IPS-20b (cell line): ENCODE measurements around the gene ABAT.
"Not testable (repeated sequence)": the region's sequence is repeated elsewhere in the genome, so short reads cannot be mapped to it uniquely, and the experiment has no call there.

Experiments
- H3K27ac ChIP-seq: one replicate; pipeline ENCODE4 v1.5.1; 2013; ENCODE audit warnings: low read length
- H3K27me3 ChIP-seq: 2 replicates; pipeline ENCODE4 v1.6.1; 2013; ENCODE audit warnings: mild to moderate bottlenecking, low read length, inconsistent platforms; ENCODE audit not compliant: insufficient read depth
- H3K36me3 ChIP-seq: 2 replicates; pipeline ENCODE4 v1.6.1; 2013; ENCODE audit warnings: low read depth, mild to moderate bottlenecking, inconsistent platforms, low read length, moderate library complexity; ENCODE audit not compliant: insufficient read depth
- H3K4me1 ChIP-seq: 2 replicates; pipeline ENCODE4 v1.6.1; 2013; ENCODE audit warnings: mild to moderate bottlenecking, control low read depth, inconsistent platforms, low read length, moderate library complexity; ENCODE audit not compliant: insufficient read depth
- H3K4me3 ChIP-seq: 2 replicates; pipeline ENCODE4 v1.5.1; 2013; ENCODE audit warnings: mild to moderate bottlenecking, low read length, inconsistent platforms
- H3K9ac ChIP-seq: 2 replicates; pipeline ENCODE4 v1.6.1; 2013; ENCODE audit warnings: low read depth, mild to moderate bottlenecking, inconsistent platforms, low read length, moderate library complexity
- H3K9me3 ChIP-seq: 2 replicates; pipeline ENCODE4 v1.6.1; 2013; ENCODE audit warnings: mild to moderate bottlenecking, low read depth, low read length, inconsistent platforms; ENCODE audit not compliant: insufficient read depth

ABAT gene

DNA sequence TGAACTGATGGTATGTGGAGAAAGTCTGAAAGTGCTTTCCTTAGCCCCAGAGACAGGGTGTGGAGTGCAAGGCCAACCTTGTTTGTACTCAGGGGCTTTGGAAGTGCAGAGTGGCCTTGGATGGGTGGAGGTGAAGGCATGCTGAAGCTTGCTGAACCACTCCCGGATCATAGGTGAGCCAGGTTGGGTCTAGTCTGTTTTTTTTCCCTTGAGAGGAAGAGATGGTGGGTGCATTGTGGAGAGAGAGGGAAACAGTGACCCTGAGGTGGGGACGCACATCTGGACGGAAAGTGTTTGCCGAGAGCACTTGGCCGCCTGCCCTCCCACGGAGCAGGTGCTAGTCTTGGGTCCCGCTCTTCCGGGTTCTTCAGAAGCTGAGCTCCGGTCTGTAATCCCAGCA is 12.5 kb downstream of the ABAT start:
- H3K9me3 ChIP-seq, result peaks cover 14% of the 10 kb centered on the region
- no peaks in the 10 kb centered on the region for H3K27me3 ChIP-seq
- H3K4me1 ChIP-seq, result peaks cover 9% of the 10 kb centered on the region; the same call in 1 of the 2 replicates
- no peak overlapping the region for H3K9ac ChIP-seq
- H3K27ac ChIP-seq, result no peak overlapping the region
- H3K36me3 ChIP-seq, result no peaks in the 10 kb centered on the region
- no peak overlapping the region for H3K4me3 ChIP-seq

DNA sequence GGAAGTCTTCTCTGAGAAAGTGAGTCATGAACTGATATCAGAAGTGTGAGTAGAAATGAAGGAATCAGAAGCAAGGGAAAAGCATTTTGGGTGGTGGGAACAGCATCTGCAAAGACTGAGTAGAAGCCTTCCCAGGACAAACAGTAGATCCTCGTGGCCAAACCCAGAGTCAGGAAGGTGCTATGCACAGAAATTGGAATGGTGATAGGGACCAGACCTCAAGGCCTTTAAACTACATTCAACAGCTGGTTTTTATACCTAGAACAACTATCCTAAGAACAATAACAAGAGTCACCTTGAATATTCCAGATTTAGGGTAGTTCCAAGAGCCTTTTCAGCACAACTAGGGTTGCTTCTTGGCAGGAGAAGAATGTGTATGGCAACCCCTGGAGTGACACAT is 15.3 kb downstream of the ABAT start:
- Histone ChIP-seq H3K4me1 (peaks cover 9% of the 10 kb centered on the region; the same call in 1 of the 2 replicates), H3K36me3 (no peaks in the 10 kb centered on the region), H3K4me3 (no peak overlapping the region), H3K27ac (no peak overlapping the region), H3K9me3 (peaks cover 14% of the 10 kb centered on the region), H3K27me3 (no peaks in the 10 kb centered on the region), H3K9ac (no peak overlapping the region)

DNA sequence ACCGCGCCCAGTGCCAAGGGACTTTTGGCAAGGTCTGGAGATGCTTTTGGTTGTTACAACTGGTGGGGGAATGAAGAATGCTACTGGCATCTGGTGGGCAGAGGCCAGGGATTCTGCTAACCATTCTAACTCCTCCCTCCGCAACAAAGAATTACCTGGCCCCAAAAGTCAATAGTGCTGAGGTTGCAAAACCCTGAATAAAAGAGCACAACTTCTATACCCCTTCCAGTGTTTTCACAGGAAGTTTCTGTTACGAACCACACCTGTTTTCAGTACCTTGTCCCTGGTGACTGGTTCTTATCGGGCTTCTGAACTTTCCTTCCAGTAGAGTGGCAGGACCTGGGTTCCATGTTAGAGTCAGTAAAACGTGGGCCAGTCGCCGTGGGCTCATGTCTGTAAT is 17.3 kb downstream of the ABAT start:
- Histone ChIP-seq H3K4me3 (no peak overlapping the region), H3K27ac (no peak overlapping the region), H3K9ac (no peak overlapping the region), H3K27me3 (no peaks in the 10 kb centered on the region), H3K4me1 (no peaks in the 10 kb centered on the region), H3K36me3 (no peaks in the 10 kb centered on the region), H3K9me3 (peaks cover 14% of the 10 kb centered on the region)

DNA sequence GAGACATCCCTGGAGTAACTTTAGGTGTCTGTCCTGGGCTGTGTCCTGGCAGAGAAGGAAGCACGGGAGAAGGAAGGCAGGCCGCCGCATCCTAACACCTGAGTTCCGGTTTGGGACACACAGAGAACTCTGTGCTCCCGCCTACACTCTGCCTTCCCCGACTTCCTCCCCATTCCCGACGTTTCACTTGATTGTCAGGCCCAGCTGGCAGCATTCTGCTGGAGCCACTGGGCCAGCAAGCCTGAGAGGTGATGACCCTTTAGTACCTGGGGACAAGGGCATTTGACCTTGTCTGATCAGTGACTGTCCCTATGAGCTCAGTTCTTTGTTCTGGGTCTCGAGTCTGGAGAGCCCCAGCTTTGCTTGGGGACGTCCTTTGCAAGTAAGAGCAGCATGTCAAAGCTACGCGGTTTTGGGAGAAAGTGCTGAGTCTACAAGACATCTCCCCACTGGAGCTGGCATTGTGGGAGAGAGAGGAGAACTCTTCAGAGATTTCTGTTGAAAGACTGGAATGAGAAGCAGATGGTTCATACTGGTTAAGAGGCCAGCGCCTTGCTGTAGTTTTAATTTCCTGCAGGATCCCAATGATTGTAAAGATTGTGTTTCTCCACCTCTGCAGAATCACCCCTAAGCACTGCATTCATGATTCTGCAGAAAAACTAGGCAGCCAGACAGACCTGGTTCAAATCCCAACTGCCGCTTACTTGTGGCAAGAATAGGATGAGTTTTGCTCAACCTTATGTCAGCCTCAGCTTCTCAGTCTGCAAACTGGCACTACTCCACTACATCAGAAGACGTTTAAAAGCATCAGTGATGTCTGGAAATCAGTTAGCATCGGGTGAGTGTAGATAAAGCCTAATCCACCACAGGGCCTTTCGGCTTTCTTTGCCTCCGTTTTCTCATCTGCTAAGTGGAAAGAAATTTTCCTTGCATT is 20.6 kb downstream of the ABAT start:
- Histone ChIP-seq H3K27me3 (no peaks in the 10 kb centered on the region), H3K4me1 (no peaks in the 10 kb centered on the region), H3K27ac (no peak overlapping the region), H3K4me3 (no peak overlapping the region), H3K9ac (no peak overlapping the region), H3K36me3 (no peaks in the 10 kb centered on the region), H3K9me3 (peaks cover 2% of the 10 kb centered on the region; the same call in 1 of the 2 replicates)

DNA sequence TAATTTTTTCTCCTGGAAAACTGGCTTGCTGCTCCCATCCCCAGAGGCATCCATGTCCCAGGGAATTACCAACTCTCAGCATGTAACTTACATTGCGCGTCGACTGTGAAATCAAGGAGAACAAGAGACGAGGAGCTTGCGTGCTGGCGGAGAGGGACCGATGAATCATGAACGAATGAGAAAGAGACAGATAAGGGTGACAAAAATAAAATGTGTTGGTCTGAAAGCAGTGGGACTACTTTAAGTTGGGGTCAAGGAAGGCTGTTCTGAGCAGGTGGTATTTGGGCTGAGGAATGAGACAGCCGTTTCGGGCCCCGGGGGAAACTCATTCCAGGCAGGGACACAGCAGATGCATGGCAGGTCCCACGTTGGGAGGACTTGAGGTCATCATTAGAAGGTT is 22.5 kb downstream of the ABAT start:
- no peaks in the 10 kb centered on the region for H3K27me3 ChIP-seq

DNA sequence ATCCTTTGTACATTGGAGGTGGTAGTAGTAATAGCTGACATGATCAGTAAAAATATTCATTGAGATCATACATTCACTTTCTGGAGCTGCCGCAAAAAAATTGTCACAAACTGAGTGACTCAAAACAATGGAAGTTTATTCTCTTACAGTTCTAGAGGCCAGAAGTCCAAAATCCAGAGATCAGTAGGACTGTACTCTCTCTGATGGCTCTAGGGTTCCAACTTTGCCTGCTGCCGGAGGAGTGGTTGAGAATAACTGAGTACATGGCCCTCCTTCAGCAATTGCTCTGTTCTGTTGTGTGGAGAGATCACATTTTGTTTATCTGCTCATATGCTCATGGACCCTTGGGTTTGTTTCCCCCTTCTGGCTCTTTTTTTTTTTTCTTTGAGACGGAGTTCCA is 23.5 kb downstream of the ABAT start:
- no peaks in the 10 kb centered on the region for H3K9me3 ChIP-seq
- no peaks in the 10 kb centered on the region for H3K36me3 ChIP-seq
- H3K27me3 ChIP-seq, result no peaks in the 10 kb centered on the region
- H3K27ac ChIP-seq, result no peak overlapping the region
- H3K4me1 ChIP-seq, result no peaks in the 10 kb centered on the region
- no peak overlapping the region for H3K9ac ChIP-seq
- no peak overlapping the region for H3K4me3 ChIP-seq

More for the DNA sequence above, 22.5 kb downstream of the ABAT start:
- Histone ChIP-seq H3K9me3 (no peaks in the 10 kb centered on the region), H3K9ac (no peak overlapping the region), H3K27ac (no peak overlapping the region), H3K4me3 (no peak overlapping the region), H3K4me1 (no peaks in the 10 kb centered on the region), H3K36me3 (no peaks in the 10 kb centered on the region)

DNA sequence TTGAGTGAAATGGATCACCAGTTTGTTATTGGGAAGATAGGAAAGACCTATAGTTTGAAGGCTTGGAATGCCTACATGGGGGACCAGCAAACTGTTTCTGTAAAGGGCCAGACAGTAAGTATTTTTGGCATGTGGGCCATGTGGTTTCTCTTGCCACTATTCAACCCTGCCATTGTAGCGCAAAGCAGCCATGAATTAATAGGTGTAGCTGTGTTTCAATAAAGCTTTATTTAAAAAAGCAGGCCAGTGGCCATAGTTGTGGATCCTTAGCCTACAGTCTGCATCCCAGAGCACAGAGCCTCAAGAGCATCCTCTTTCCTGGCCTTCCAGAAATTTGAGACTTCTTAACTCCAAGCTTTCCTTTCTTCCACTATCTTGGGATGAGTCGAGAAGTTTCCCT is 29.3 kb downstream of the ABAT start:
- no peak overlapping the region for H3K4me3 ChIP-seq
- no peak overlapping the region for H3K27ac ChIP-seq
- no peaks in the 10 kb centered on the region for H3K4me1 ChIP-seq
- no peaks in the 10 kb centered on the region for H3K9me3 ChIP-seq
- H3K27me3 ChIP-seq, result no peaks in the 10 kb centered on the region
- no peaks in the 10 kb centered on the region for H3K36me3 ChIP-seq
- H3K9ac ChIP-seq, result no peak overlapping the region

DNA sequence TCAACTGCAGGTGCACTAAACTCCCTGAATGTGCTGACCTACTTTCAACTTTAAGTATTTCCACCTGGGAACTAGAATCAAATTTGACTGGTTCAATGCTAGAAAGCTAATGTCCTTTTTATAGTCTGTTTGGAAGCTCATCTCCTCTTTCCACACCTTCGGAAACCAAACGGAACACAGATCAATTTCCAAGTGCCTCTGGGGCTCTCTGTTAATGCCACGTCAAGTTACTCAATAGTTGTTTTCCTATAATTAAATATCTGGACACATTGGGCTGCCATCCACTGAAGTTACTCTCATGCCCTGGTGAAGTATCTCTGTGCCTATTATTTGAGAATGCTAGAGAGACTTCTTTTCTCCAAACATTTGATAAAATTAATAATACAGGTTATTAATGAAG is 29.7 kb downstream of the ABAT start:
- H3K9me3 ChIP-seq, result no peaks in the 10 kb centered on the region
- H3K27ac ChIP-seq, result no peak overlapping the region
- H3K27me3 ChIP-seq, result no peaks in the 10 kb centered on the region
- no peak overlapping the region for H3K9ac ChIP-seq
- H3K36me3 ChIP-seq, result no peaks in the 10 kb centered on the region
- no peaks in the 10 kb centered on the region for H3K4me1 ChIP-seq
- no peak overlapping the region for H3K4me3 ChIP-seq

DNA sequence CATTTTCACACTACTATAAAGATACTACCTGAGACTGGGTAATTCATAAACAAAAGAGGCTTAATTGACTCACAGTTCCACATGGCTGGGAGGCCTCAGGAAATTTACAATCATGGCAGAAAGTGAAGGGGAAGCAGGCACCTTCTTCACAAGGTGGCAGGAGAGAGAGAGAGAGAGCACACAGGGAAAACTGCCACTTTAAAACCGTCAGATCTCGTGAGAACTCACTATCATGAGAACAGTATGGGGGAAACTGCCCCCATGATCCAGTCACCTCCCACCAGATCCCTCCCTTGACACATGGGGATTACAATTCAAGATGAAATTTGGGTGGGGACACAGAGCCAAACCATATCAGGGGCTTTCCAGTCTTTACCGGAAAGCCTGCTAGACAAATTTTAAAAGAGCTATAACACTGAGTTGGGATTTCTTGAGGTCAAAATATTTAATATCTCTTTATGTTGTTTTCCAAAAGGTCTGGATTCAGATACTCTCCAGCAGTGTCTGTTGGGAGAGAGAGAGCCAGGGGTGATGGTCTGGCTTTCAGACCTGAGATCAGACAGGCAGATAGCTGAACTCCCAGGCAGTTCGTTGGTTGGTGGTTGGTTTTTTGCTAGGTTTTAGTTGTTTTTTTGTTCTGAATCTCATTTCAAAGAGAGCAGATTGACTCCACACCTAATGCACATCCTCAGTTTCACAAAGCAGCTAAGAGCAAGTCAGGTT is 30.8 kb downstream of the ABAT start:
- H3K9me3 ChIP-seq, H3K36me3 ChIP-seq, H3K27ac ChIP-seq, H3K4me3 ChIP-seq, H3K9ac ChIP-seq, H3K27me3 ChIP-seq, H3K4me1 ChIP-seq: not testable (repeated sequence)

DNA sequence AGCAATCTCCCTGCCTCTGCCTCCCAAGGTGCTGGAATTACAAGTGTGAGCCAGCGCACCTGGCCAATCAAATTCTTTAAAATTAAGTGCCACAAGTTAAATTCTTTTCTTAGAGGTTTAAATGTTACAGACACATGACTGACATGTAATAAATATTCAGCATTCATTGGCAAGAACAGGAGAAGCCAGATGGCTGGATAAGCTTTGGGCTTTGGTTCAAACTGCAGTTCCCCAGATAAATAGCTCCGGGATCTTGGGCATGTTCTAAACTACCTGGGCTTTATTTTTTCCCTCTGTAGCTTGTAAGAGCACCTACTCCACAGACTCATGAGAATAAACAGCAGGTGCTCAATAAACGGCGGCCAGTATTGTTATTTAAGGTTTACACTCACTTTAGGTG is 34.1 kb downstream of the ABAT start:
- H3K36me3 ChIP-seq, result no peaks in the 10 kb centered on the region
- no peaks in the 10 kb centered on the region for H3K9me3 ChIP-seq
- H3K4me3 ChIP-seq, result no peak overlapping the region
- H3K9ac ChIP-seq, result no peak overlapping the region
- H3K4me1 ChIP-seq, result no peaks in the 10 kb centered on the region; the same call in 1 of the 2 replicates
- no peaks in the 10 kb centered on the region for H3K27me3 ChIP-seq
- no peak overlapping the region for H3K27ac ChIP-seq

DNA sequence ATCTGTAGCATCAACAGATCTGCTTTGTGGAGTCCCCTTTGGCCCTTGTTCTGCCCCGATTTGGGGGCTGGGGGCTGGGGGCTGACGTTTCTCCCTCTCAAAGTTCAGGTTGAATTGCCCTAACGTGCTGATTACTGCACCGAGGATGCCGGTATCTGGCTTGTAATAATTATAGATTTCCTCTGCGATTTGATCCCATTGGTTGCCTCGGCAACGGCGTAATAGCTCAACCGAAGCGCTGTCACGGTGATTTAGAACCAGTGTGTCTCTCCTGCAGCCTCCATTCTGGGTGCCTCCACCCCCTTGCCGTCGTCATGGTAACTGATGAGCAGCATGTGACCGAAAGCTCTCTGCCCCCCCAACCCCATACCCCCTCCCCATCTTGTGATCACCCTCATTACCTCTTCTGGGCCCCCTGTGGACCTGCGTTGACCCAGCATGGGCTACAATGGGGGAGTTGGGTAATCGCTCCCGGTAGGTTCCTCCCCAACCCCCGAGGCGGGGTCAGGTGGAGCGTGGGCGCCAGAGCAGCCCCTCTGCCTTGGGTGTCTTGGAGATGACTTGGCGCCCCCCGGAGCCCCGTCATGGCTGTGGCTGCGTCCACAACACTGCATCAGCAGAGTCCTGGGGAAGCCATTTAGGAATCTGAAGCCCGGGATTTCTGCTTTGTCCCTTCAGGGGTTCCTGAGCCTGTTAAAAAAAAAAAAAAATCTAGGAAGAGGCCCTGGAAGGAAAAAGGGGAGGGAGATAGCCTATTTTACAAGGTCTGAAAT is 38.4 kb downstream of the ABAT start:
- H3K4me3 ChIP-seq, result peak overlapping the region; percentile 56; the same call in 1 of the 2 replicates
- no peak overlapping the region for H3K27ac ChIP-seq
- H3K27me3 ChIP-seq, result no peaks in the 10 kb centered on the region
- peaks cover 3% of the 10 kb centered on the region; the same call in 1 of the 2 replicates for H3K9me3 ChIP-seq
- no peaks in the 10 kb centered on the region for H3K36me3 ChIP-seq
- H3K4me1 ChIP-seq, result no peaks in the 10 kb centered on the region; the same call in 1 of the 2 replicates
- H3K9ac ChIP-seq, result peak overlapping the region; percentile 36; the same call in 1 of the 2 replicates
